K562 (cell line): Measurements from ENCODE around the gene HDAC7. TPM values are rescaled to one million over a fixed set of nuclear protein-coding genes. Genes with fewer than 3 reads are reported as not detected.

Experiments
- ATAC-seq: fragments of 200-7000 bp; cut with Tn5 transposase; 3 replicates; pipeline ENCODE4 v1.9.1; 2020; ENCODE audit warnings: moderate library complexity
- BruUV-seq: library from RNA; stranded (reverse); fragments of 400-500 nt; replicated peaks from 2 replicates; lab custom pipeline; 2021; lab: Mats Ljungman, UMichigan
- CTCF ChIA-PET: fragments of 300-600 bp; formaldehyde crosslinking; extraction: SDS; loops from one replicate; lab custom pipeline; 2021; ENCODE audit warnings: low intra/inter-chr PET ratio; lab: Yijun Ruan, JAX
- POLR2A ChIA-PET: fragments of 300-600, 350-650 bp; sonication (Branson Sonifier 250); formaldehyde crosslinking; extraction: SDS; loops from one replicate; lab custom pipeline; 2021; ENCODE audit warnings: antibody characterized with exemption, inconsistent platforms; lab: Yijun Ruan, JAX
- DNase-seq, 4 experiments: peaks; one replicate each; pipeline versions ENCODE4 v3.0.0 to v3.0.0-alpha.2; 2011 to 2018; ENCODE audit warnings: low spot score in 3 of 4, mixed read lengths in 3 of 4; ENCODE audit errors: extremely low read depth in 1 of 4
- FAIRE-seq: peaks from 2 replicates; lab custom pipeline; 2011; peaks lifted over from hg19 to GRCh38; lab: Jason Lieb, UNC
- H2AFZ ChIP-seq: 2 replicates; pipeline ENCODE4 v1.6.0; 2011; ENCODE audit warnings: low read depth, low read length, control low read depth, inconsistent platforms
- H3K27ac ChIP-seq: fragments of 200-600 bp; 3 replicates; pipeline ENCODE4 v1.8.0; 2011; ENCODE audit warnings: low read depth, mild to moderate bottlenecking, control low read depth, inconsistent platforms, low read length, moderate library complexity, mixed read lengths; ENCODE audit errors: extremely low read depth
- H3K27me3 ChIP-seq, 2 experiments: fragments of 300-600 bp in 1 of 2; 2 replicates in 1 of 2; 3 replicates in 1 of 2; pipeline versions ENCODE4 v1.6.0 to v1.8.0; 2011; ENCODE audit warnings: inconsistent platforms in 2 of 2, low read length in 2 of 2, mild to moderate bottlenecking in 1 of 2, mixed read lengths in 1 of 2, moderate library complexity in 1 of 2; ENCODE audit not compliant: control insufficient read depth in 2 of 2, insufficient read depth in 2 of 2
- H3K36me3 ChIP-seq: fragments of 300-600 bp; 3 replicates; pipeline ENCODE4 v1.8.0; 2011; ENCODE audit warnings: mild to moderate bottlenecking, low read length, inconsistent platforms; ENCODE audit not compliant: control insufficient read depth, insufficient read depth
- H3K4me1 ChIP-seq, 2 experiments: fragments of 200-600 bp in 1 of 2; replicated peaks in 1 of 2; 2 replicates in 1 of 2; 3 replicates in 1 of 2; pipeline versions ENCODE4 v1.5.1 to v1.8.0; 2011; ENCODE audit warnings: inconsistent platforms in 2 of 2, low read length in 2 of 2, mild to moderate bottlenecking in 1 of 2, mixed read lengths in 1 of 2, moderate library complexity in 1 of 2; ENCODE audit not compliant: control insufficient read depth in 2 of 2, insufficient read depth in 2 of 2
- H3K4me2 ChIP-seq: 2 replicates; pipeline ENCODE4 v1.6.1; 2011; ENCODE audit warnings: low read length, control low read depth, inconsistent platforms, mixed read lengths; ENCODE audit not compliant: insufficient read depth
- H3K4me3 ChIP-seq: fragments of 200-600 bp; sonication (generic), shearing (Covaris generic); 2 replicates; pipeline ENCODE4 v1.5.1; 2016; ENCODE audit warnings: control low read depth, inconsistent platforms
- H3K79me2 ChIP-seq: fragments of 200-600 bp; 3 replicates; pipeline ENCODE4 v1.8.0; 2011; ENCODE audit warnings: low read length, inconsistent platforms; ENCODE audit not compliant: control insufficient read depth, insufficient read depth
- H3K9ac ChIP-seq, 2 experiments: 2 replicates each; pipeline versions ENCODE4 v1.6.0 to v1.6.1; 2011; ENCODE audit warnings: low read depth in 2 of 2, low read length in 2 of 2, control low read depth in 1 of 2, inconsistent platforms in 1 of 2, mild to moderate bottlenecking in 1 of 2, mixed read lengths in 1 of 2; ENCODE audit not compliant: insufficient read depth in 1 of 2
- H3K9me1 ChIP-seq: one replicate; pipeline ENCODE4 v1.6.0; 2011; ENCODE audit warnings: inconsistent platforms, mild to moderate bottlenecking, low read length, moderate library complexity; ENCODE audit not compliant: control insufficient read depth, insufficient read depth
- H3K9me3 ChIP-seq: replicated peaks from 2 replicates; pipeline ENCODE4 v1.5.1; 2011; ENCODE audit warnings: low read depth, low read length, inconsistent platforms; ENCODE audit not compliant: control insufficient read depth, insufficient read depth
- H4K20me1 ChIP-seq: replicated peaks from 2 replicates; pipeline ENCODE4 v1.6.1; 2011; ENCODE audit warnings: low read length, inconsistent platforms, mixed read lengths; ENCODE audit not compliant: control insufficient read depth, insufficient read depth
- DACH1 ChIP-seq: fragments of 450-650 bp; IDR thresholded peaks from 2 replicates; pipeline ENCODE4 v1.6.1; 2018; ENCODE audit not compliant: partially characterized antibody
- FOXM1 ChIP-seq, 2 experiments: fragments of 450-650 bp in 1 of 2; sonication (generic) in 1 of 2; formaldehyde crosslinking in 1 of 2; IDR thresholded peaks; 2 replicates each; pipeline versions ENCODE4 v1.6.1 to v1.9.0; 2017 to 2022; ENCODE audit warnings: low read depth in 2 of 2, mild to moderate bottlenecking in 2 of 2, missing genetic modification reagents in 1 of 2, moderate library complexity in 1 of 2
- PHF8 ChIP-seq: fragments of 200-600 bp; sonication (generic); IDR thresholded peaks from 2 replicates; pipeline ENCODE4 v1.6.1; 2012; ENCODE audit warnings: mixed run types, mild to moderate bottlenecking, inconsistent platforms, low read length, moderate library complexity, borderline replicate concordance
- POLR2G ChIP-seq: fragments of 200-400 bp; formaldehyde crosslinking; IDR thresholded peaks from 2 replicates; pipeline ENCODE4 v1.6.1; 2017; ENCODE audit warnings: low read depth, mild to moderate bottlenecking, antibody characterized with exemption, low read length, moderate library complexity
- RBFOX2 ChIP-seq: fragments of 200-400 bp; formaldehyde crosslinking; IDR thresholded peaks from 2 replicates; pipeline ENCODE4 v1.6.1; 2017; ENCODE audit warnings: low read depth, mild to moderate bottlenecking, low read length, moderate library complexity
- RBM22 ChIP-seq: fragments of 200-400 bp; formaldehyde crosslinking; IDR thresholded peaks from 2 replicates; pipeline ENCODE4 v1.6.1; 2018; ENCODE audit warnings: low read length, low read depth; ENCODE audit not compliant: poor library complexity, severe bottlenecking
- STAG1 ChIP-seq: sonication (generic); formaldehyde crosslinking; IDR thresholded peaks from 2 replicates; pipeline ENCODE4 v1.5.0; 2020; ENCODE audit warnings: missing genetic modification reagents, borderline replicate concordance
- SUPT5H ChIP-seq: fragments of 450-650 bp; IDR thresholded peaks from 2 replicates; pipeline ENCODE4 v1.6.1; 2016
- ZFP1 ChIP-seq: fragments of 450-650 bp; formaldehyde crosslinking; IDR thresholded peaks from 2 replicates; pipeline ENCODE4 v1.4.0; 2020; ENCODE audit warnings: mild to moderate bottlenecking, mixed read lengths
- ZNF354B ChIP-seq: fragments of 250-450 bp; sonication (Bioruptor Pico); IDR thresholded peaks from 2 replicates; pipeline ENCODE4 v1.4.0; 2020
- ZNF668 ChIP-seq: fragments of 250-450 bp; sonication (Bioruptor Pico); IDR thresholded peaks from 2 replicates; pipeline ENCODE4 v1.8.0; 2022; ENCODE audit warnings: mild to moderate bottlenecking, inconsistent platforms
- WGBS: fragments of 100-300 bp; shearing (Covaris generic); methylation state at CpG from one replicate; pipeline ENCODE4 v1.1.6; 2016; ENCODE audit warnings: low coverage, mixed read lengths; ENCODE audit not compliant: insufficient coverage; ENCODE audit errors: missing lambda C conversion rate; 5-methylcytosine and 5-hydroxymethylcytosine counted together
- in situ Hi-C: fragments of 300-500 bp; cut with MboI; formaldehyde crosslinking; loops from 4 replicates; pipeline ENCODE4 v1.15.0; 2018; ENCODE audit warnings: inconsistent platforms, mixed read lengths
- intact Hi-C: fragments of 100-400 bp; cut with micrococcal nuclease; formaldehyde crosslinking; loops from 2 replicates; pipeline ENCODE4 v1.14.2; 2022
- polyA plus RNA-seq, 8 experiments: library from polyadenylated mRNA; depleted of rRNA in 4 of 8; stranded (reverse) in 5 of 8; unstranded in 3 of 8; fragments of >200 nt; fragmentation: Nextera tagmentation in 2 of 8; fragmentation: Illumina TruSeq in 1 of 8; extraction: Ambion mirVana in 2 of 8; extraction: Trizol in 1 of 8; gene quantifications; 2 replicates each; pipeline versions ENCODE4 v1.2.1 to v1.2.3, GENCODE V29; 2011 to 2014; ENCODE audit warnings: inconsistent platforms in 1 of 8, missing spikeins in 1 of 8
- total RNA-seq, 7 experiments: library from RNA; depleted of rRNA in 6 of 7; stranded (reverse); fragments of >200 nt in 6 of 7; fragmentation: Illumina TruSeq in 2 of 7; extraction: Trizol in 2 of 7; gene quantifications; 2 replicates each; pipeline versions ENCODE4 v1.2.1 to v1.2.3, GENCODE V29; 2011 to 2021; ENCODE audit warnings: low replicate concordance in 1 of 7
- TF ChIP-seq, protein P1 (sequence below): fragments of 450-650 bp; formaldehyde crosslinking; IDR thresholded peaks from 2 replicates; pipeline ENCODE4 v1.4.0; 2020; ENCODE audit warnings: mild to moderate bottlenecking
- TF ChIP-seq, protein P2 (sequence below): sonication (generic); formaldehyde crosslinking; IDR thresholded peaks from 2 replicates; pipeline ENCODE4 v1.8.0; 2022; ENCODE audit warnings: mild to moderate bottlenecking, missing genetic modification reagents

The HDAC7 gene
- total and polyA plus RNA-seq, 9 of the 15 experiments (the other 6 are each of a cell fraction or from before 2014, with no cell fraction given) = 2.5 to 129 (median 31.1) TPM

DNA sequence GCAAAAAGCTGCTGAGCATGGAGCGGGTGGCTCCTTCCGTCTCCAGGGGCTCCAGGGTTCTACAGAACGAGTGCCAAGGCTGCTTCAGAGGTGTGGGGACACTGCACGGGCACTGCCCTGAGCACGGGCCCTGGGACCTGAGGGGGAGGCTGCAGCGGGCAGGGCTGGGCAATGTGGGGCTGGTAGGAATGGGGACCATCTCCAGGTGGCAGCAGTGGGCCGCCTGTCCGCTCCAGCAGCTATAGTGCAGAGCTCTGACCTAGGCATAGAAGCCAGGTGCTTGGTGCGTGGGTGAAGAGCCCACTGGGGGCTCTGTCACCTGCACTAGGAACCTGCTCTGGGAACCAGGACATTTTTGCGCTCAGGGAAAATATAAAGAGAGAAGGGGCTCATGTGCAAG is 22.3 kb downstream of the HDAC7 start (continued):
- TF ChIP-seq DACH1 (no peak), ZNF354B (no peak), SUPT5H (no peak), STAG1 (no peak), PHF8 (no peak), FOXM1 (IDR thresholded peaks at IDR 0.05; ENCODE audit: low read depth) (no peak), FOXM1 (CRISPR knock-in tag; IDR thresholded peaks at IDR 0.05; ENCODE audit: low read depth) (no peak), ZFP1 (CRISPR knock-in tag) (no peak)
- TF ChIP-seq, protein P1, sequence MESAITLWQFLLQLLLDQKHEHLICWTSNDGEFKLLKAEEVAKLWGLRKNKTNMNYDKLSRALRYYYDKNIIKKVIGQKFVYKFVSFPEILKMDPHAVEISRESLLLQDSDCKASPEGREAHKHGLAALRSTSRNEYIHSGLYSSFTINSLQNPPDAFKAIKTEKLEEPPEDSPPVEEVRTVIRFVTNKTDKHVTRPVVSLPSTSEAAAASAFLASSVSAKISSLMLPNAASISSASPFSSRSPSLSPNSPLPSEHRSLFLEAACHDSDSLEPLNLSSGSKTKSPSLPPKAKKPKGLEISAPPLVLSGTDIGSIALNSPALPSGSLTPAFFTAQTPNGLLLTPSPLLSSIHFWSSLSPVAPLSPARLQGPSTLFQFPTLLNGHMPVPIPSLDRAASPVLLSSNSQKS (CRISPR knock-in tag) = no peak

DNA sequence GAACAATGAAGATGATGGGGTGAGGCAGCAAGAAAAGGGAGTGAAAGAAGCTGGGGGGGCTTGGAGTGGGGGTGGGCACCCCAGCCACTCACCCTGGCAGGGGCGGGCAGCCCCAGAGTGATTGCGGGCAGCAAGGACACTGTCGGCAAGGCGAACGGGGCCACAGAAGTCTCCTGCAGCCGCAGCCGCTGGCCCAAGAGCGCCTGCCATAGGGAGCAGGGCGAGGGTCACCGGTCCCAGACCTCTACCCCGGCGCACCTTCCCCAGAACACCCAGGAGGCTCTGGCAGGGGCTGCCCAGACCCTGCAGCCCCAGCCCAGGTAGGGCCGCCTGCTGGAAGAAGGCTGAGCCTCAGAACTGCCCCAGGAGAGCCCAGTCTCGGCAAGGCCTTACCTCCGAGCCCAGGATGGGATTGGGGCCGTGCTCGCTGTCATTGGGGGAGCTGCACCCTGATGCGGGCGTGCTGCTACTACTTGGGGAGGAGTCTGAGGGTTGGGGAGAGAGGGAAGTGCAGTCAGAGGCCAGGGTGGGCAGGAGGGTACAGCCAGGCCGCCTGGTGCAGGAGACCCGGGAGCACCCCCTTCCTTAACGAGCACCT is 23.8 kb downstream of the HDAC7 start:
- ATAC-seq (no peak), FAIRE-seq (no peak), DNase-seq (no peak)
- BruUV-seq = no TSS peak
- Histone ChIP-seq H3K9me3 (no peaks in the 10 kb centered on the region), H3K9ac (no peak overlapping the region), H2AFZ (no peak overlapping the region), H3K4me1 (peaks cover 0 to 23% of the 10 kb centered on the region in 2 experiments; a peak in 2 of 5 replicates), H3K27me3 (no peaks in the 10 kb centered on the region), H3K4me3 (no peak overlapping the region), H3K36me3 (peaks cover 98% of the 10 kb centered on the region; the same call in 2 of the 3 replicates), H3K4me2 (no peak overlapping the region), H3K79me2 (peaks cover 20% of the 10 kb centered on the region), H3K9me1 (peaks cover 5% of the 10 kb centered on the region), H4K20me1 (no peaks in the 10 kb centered on the region; the same call in 1 of the 2 replicates), H3K27ac (no peak overlapping the region)
- TF ChIP-seq POLR2G = peak; percentile 60
- TF ChIP-seq RBFOX2 = peak; percentile 19; the same call in 1 of the 2 replicates
- no peak for TF ChIP-seq ZNF668 (CRISPR knock-in tag)
- peak; percentile 60 for TF ChIP-seq RBM22
- TF ChIP-seq, protein P2, sequence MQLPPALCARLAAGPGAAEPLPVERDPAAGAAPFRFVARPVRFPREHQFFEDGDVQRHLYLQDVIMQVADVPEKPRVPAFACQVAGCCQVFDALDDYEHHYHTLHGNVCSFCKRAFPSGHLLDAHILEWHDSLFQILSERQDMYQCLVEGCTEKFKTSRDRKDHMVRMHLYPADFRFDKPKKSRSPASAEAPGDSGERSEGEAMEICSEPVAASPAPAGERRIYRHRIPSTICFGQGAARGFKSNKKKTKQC (CRISPR knock-in tag) = no peak
- ChIA-PET POLR2A (interaction anchor here (0.7 to 1.5 kb wide), 3 partner anchors 17 to 53 kb away, joined by 3 to 4 read pairs (median 3); no protein-coding TSS in a partner anchor), CTCF (interaction anchor here (0.7 kb wide), 1 partner anchor 42 kb away, joined by 3 read pairs; no protein-coding TSS in a partner anchor)
- WGBS = 97% methylated on average over 13 of the region's 22 CpGs
- intact Hi-C loops (loop anchor here (5.0 kb wide), 1 partner anchor 41 kb away; no protein-coding TSS in a partner anchor), in situ Hi-C loops (no loop called here)
